ENCODE data around the gene KANSL1L.

The KANSL1L gene

GRCh38 chr2:210174086-210174485, 2.9 kb upstream of the KANSL1L start:
- DNase-seq: no peak

GRCh38 chr2:210172219-210172575, 988 bp upstream of the KANSL1L start:
- no peak for DNase-seq

DNA sequence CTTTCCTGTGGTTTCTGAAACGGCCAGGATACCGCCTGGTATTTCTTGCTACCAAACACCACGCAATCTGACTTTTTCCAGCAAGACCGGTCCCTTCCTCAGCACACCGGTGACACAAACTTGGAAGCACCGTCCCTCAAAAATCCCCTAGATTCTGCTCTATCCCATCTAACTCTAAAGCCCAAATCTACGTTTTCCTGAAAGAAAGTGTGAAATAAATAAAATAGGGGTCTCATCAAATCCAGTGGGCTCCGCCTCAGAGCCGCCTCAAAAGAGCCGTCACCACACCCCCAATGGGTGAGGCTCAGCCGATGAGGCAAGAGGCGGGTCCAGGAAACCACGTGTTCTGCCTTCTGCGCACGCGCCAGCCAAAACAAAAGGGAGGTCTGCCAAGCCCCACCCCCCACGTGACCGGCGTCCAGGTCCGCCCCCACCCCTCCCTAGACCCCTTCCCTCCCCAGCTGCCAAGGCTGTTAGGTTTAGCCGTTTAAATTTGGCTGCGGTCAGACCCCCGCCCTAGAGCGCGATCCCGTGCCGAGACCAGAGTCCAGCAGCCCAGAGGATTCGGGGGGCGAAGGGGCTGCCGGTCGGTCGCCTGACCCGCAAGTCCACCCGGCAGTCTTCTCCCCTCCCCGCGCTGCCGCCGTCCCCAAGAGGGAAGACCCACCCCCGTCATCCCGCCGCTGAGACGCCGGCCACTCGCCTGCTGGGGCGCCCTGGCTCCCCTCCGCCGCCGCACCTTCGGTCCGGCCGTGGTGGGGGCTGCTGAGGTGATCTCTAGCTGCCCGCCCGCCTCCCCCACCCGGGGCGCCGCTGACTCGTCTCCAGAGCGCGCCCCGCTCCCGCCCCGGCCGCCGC, 534 bp downstream of the KANSL1L start:
- peak; percentile 97 for DNase-seq

GRCh38 chr2:210170196-210170445, 1.1 kb downstream of the KANSL1L start:
- DNase-seq: no peak

DNA sequence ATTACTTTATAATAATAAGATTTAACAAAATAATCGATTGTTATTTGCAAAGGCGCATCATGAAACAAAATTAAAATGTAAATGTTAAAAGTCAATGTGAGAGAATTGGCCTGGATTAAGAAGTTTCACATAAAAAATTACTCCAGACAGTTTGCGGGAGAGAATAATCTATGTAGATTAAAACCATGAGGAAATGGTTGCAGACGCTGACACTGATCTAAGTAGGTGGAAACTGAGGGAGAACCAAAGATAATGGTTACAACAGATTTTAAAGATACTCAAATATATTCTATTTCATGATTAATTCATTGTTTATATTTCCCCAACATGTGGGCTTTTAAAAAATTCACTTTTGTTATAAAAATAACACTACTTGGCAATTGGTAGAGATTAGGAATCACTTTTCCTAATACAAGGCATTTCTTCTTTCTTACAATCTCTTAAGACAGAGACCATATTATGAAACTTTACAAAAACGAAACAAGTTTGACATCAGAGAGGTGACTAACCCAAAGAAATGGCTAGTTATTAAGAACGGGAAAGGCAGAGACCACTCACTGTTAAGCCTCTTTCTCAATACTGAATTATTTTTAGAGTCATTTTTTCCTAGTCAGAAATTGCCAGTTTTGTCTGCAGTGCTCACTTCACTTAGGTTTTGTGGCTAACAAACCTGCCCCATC, 1.6 kb downstream of the KANSL1L start:
- DNase-seq: no peak

- no peak for DNase-seq
Observed at GRCh38 chr2:210167227-210167626, 4.0 kb downstream of the KANSL1L start.

DNA sequence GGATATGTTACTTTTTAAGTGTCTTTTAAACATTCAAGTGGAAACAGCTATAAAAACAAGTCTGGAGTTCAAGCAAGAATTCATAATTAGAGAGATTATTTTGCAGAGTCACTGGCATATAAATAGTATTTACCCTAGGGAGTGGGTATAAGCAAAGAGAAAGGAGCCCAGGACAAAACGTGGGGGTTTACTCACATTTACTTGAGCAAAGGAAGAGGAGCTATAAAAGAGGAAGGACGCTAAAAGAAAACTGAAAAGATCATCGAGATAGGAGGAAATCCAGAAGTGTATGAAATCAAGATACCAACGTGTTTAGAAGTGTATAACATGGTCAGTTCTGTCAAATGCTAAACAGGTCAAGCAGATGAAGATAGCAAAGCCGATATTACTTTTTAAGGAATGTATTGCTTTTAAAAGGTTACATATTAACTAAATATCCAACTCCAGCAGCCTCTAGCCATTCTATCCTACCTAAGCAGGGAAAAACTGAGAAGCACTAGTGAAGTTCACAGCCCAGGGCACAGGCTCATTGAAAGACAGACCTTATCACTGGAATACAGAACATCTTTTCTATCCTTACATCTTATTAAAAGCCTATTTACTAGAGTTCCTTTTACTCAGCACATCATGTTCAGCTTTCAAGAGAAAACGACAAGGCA, 8.6 kb downstream of the KANSL1L start:
- DNase-seq: no peak

- no peak for DNase-seq
Observed at GRCh38 chr2:210159059-210159458, 12.2 kb downstream of the KANSL1L start.

GRCh38 chr2:210158236-210158635, 13.0 kb downstream of the KANSL1L start:
- no peak for DNase-seq

GRCh38 chr2:210157526-210157925, 13.7 kb downstream of the KANSL1L start:
- no peak for DNase-seq

- DNase-seq: no peak
Observed at GRCh38 chr2:210147614-210148013, 23.6 kb downstream of the KANSL1L start.

GRCh38 chr2:210132239-210132638, 39.0 kb downstream of the KANSL1L start:
- DNase-seq: no peak

DNA sequence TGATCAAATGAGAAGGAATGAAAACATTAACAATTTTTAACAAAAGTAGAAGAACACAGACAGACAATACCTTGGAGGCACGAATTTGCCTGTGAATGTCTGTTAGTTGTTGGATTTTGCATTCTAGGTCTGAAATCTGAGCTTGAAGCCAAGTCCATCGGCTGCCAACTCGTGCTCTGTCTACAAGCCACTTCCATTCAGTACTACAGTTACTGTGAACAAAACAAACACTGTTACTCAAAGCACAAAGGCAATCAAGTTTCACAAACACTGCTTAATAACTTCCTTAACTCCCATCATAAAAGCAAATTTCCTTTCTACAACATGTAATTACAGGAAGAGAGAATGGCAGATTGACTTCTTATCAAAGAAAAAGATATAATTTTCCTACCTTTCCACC, 42.2 kb downstream of the KANSL1L start:
- no peak for DNase-seq

DNA sequence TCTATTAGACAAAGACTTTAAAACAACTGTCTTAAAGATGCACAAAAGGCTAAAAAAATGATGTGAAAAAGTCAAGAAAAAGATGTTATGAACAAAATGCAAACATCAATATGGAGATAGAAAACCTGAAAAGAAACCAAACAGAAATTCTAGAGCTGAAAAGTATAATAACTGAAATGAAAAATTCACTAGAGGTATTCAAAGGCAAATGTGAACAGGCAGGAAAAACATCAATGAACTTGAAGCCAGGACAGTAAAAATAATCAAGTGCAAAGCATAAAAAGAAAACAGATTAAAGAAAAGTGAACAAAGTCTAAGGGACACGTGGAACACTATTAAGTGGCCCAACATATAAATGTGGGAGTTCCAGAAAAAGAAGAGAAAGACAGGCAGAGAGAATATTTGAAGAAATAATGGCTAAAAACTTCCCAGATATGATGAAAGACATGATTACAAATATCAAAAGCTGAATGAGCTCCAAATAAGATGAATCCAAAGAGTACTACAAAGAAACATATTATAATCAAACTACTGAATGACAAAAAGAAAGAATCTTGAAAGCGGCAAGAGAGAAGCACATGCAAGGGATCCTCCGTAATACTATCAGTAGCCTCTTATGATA, 57.5 kb downstream of the KANSL1L start:
- DNase-seq: no peak

DNA sequence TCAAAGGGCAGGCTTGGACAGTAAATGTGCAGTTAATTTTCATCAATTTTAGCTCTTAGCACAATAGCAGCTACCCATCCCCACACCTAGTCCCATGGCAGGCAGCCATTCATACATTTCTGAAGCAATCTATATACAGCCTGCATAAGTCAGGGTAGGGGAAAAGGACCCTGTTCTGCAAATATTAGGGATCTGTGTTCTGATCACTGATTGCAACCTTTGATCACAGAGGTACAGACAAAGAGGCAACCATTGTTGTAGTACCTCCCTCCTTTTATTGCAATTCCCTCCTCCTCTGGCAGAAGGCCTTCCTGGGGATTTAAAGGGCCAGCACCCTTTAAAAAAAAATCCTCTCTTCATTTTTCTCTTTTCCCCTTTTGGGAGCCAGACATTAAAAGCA, 58.3 kb downstream of the KANSL1L start:
- DNase-seq: no peak

- no peak for DNase-seq
Observed at GRCh38 chr2:210099940-210100339, 71.3 kb downstream of the KANSL1L start.

GRCh38 chr2:210094787-210095186, 76.4 kb downstream of the KANSL1L start:
- no peak for DNase-seq

- DNase-seq: no peak
Observed at GRCh38 chr2:210092791-210093190, 78.4 kb downstream of the KANSL1L start.

DNA sequence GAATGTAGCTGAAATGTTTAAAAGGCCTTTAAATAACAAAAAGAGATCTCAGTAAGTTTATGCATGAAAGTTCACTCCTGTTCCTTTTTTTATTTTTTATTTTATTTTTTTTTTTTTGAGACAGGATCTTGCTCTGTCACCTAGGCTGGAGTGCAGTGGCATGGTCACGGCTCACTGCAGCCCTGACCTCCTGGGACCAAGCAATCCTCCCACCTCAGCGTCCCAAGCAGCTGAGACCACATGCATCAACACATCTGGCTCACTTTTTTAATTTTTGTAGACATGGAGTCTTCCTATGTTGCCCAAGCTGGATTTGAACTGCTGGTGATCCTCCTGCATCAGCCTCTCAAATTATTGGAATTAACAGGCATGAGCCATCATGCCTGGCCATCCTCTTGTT, 84.3 kb downstream of the KANSL1L start:
- no peak for DNase-seq

GRCh38 chr2:210086292-210086691, 84.9 kb downstream of the KANSL1L start:
- no peak for DNase-seq

- no peak for DNase-seq
Observed at GRCh38 chr2:210072922-210073509, 98.2 kb downstream of the KANSL1L start.

- no peak for DNase-seq
Observed at GRCh38 chr2:210072493-210072892, 98.7 kb downstream of the KANSL1L start.

- no peak for DNase-seq
Observed at GRCh38 chr2:210063306-210063705, 107.9 kb downstream of the KANSL1L start.
